HFFc6 (cell line): ENCODE results near the gene IKBKE. TPM values are rescaled to one million over a fixed set of nuclear protein-coding genes. Genes with fewer than 3 reads are reported as not detected.
A peak's percentile ranks its signal among the peaks of the same experiment; 100 is the strongest.

Experiments used
- DNase-seq: peaks from one replicate; pipeline ENCODE4 v3.0.0-alpha.2; 2018
- H3K27ac Mint-ChIP-seq: 2 replicates; pipeline ENCODE4 v1.8.0; 2020; ENCODE audit warnings: mild to moderate bottlenecking, mixed read lengths
- H3K27me3 Mint-ChIP-seq: 2 replicates; pipeline ENCODE4 v1.8.0; 2021; ENCODE audit warnings: mild to moderate bottlenecking, moderate library complexity, mixed read lengths; ENCODE audit not compliant: insufficient read depth
- H3K36me3 Mint-ChIP-seq: 2 replicates; pipeline ENCODE4 v1.8.0; 2021; ENCODE audit warnings: low read depth, mixed read lengths
- H3K4me1 Mint-ChIP-seq: 2 replicates; pipeline ENCODE4 v1.8.0; 2020; ENCODE audit warnings: low read depth, mixed read lengths
- H3K4me3 Mint-ChIP-seq: 2 replicates; pipeline ENCODE4 v1.8.0; 2020; ENCODE audit warnings: mild to moderate bottlenecking, moderate library complexity, mixed read lengths
- H3K9me3 Mint-ChIP-seq: 2 replicates; pipeline ENCODE4 v1.8.0; 2020; ENCODE audit warnings: mild to moderate bottlenecking, mixed read lengths
- CTCF ChIP-seq: fragments of 200-600 bp; sonication (generic); IDR thresholded peaks from 2 replicates; pipeline ENCODE4 v1.5.0; 2021; ENCODE audit warnings: antibody characterized with exemption, mild to moderate bottlenecking
- total RNA-seq, 6 experiments: library from RNA; stranded (reverse); fragmentation: NEBNext Ultra II Directional; extraction: Animal tissue kit (Norgen Biotek cat#: 25700); gene quantifications; 2 replicates in 1 of 6; 3 replicates in 5 of 6; pipeline ENCODE4 v1.2.3, GENCODE V29; 2021

The IKBKE gene
- total RNA-seq, 6 experiments from 2014 or later, result 15.1 to 19.6 (median 17.1) TPM

DNA sequence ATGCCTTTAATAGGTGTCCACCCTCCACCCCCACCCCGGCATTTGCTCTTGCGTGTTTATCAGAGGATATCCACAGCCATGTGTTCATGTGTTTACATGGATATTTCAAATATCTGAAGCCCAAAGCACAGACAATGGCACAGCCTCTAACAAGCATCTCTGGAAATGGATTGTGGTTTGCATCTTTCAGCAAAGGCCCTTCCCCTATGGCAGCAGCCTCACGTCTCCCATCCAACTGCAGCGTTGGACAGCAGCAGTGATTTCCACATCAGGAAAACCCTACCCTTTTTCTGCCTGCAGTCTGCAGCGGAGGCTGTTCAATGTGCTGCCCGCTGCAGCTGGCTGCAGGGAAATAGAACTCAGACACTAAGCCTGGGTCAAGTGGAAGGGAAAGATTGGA lies 38.7 kb downstream of the IKBKE start:
- no peak for TF ChIP-seq CTCF
- H3K27ac Mint-ChIP-seq, result no peak overlapping the region
- H3K9me3 Mint-ChIP-seq, result no peaks in the 10 kb centered on the region
- H3K4me3 Mint-ChIP-seq, result peak overlapping the region; percentile 69; the same call in 1 of the 2 replicates
- H3K36me3 Mint-ChIP-seq, result no peaks in the 10 kb centered on the region
- DNase-seq, result no peak
- peaks cover 59% of the 10 kb centered on the region for H3K4me1 Mint-ChIP-seq
- peaks cover 5% of the 10 kb centered on the region for H3K27me3 Mint-ChIP-seq

DNA sequence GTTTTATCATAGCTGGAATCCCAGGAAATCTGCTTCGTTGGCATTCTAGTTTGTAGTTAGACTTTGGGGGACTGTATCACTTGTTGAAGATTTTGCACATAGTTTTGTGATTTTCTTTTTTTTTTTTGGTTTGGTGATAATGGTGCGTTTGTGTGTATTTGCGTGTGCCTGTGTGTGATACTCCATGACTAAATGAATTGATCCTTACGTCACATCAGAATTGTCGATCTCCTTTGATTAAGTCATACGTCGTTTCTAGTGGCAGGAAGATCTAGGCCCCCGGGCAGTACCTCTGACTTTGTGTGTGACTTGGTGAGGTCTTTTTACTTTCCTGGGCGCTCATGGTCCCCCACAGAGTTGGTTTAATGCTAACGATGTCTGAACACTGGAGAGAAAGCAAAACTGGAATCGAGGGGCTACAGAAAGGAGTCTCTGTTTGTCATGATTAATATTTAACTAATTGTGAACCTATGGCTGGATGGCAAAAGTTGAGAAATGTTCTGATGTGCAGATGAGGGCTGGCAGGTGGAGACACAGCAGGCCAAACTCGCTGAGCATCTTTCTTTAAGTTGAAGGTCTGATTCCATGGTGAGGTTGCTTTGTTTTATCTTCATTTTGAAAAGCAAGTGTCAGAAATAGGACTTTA lies 39.5 kb downstream of the IKBKE start:
- no peaks in the 10 kb centered on the region for H3K9me3 Mint-ChIP-seq
- peaks cover 59% of the 10 kb centered on the region for H3K4me1 Mint-ChIP-seq
- no peaks in the 10 kb centered on the region for H3K36me3 Mint-ChIP-seq
- no peak for DNase-seq
- peaks cover 7% of the 10 kb centered on the region for H3K27me3 Mint-ChIP-seq
- no peak for TF ChIP-seq CTCF
- H3K27ac Mint-ChIP-seq, result no peak overlapping the region
- H3K4me3 Mint-ChIP-seq, result no peak overlapping the region

DNA sequence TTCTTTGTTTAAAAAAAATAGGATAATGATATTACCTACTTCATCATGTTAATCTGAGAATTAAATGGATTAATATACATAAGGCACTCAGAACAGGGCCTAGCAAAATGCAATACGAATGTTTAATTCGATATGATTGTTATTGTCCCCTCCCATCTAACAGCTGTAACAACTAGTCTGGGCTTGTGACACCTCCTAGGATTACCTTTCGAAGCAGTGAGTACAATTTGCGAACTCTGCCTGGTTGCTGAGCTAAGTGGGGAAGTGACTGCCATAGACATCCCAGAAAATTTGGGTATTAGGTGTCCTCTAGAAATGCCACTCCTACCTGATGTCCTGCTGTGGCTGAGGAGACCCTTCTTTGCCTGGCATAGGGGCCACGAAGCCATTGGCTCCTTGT lies 40.1 kb downstream of the IKBKE start:
- TF ChIP-seq CTCF, result no peak
- no peak for DNase-seq
- H3K4me3 Mint-ChIP-seq, result no peak overlapping the region
- H3K9me3 Mint-ChIP-seq, result no peaks in the 10 kb centered on the region
- no peaks in the 10 kb centered on the region for H3K36me3 Mint-ChIP-seq
- H3K27me3 Mint-ChIP-seq, result peaks cover 7% of the 10 kb centered on the region
- no peak overlapping the region for H3K27ac Mint-ChIP-seq
- peaks cover 59% of the 10 kb centered on the region for H3K4me1 Mint-ChIP-seq

- no peak overlapping the region for H3K27ac Mint-ChIP-seq
These were observed 41.2 kb downstream of the IKBKE start for GRCh38 chr1:206511362-206512057.

More at GRCh38 chr1:206511362-206512057, 41.2 kb downstream of the IKBKE start:
- no peak overlapping the region for H3K4me3 Mint-ChIP-seq
- TF ChIP-seq CTCF, result no peak
- H3K9me3 Mint-ChIP-seq, result no peaks in the 10 kb centered on the region
- H3K36me3 Mint-ChIP-seq, result no peaks in the 10 kb centered on the region
- no peak for DNase-seq
- H3K27me3 Mint-ChIP-seq, result peaks cover 7% of the 10 kb centered on the region
- H3K4me1 Mint-ChIP-seq, result peaks cover 57% of the 10 kb centered on the region
